DOHH2 (cell line): Measurements from ENCODE around the gene LRP2BP.
"Not testable (repeated sequence)": the region's sequence is repeated elsewhere in the genome, so short reads cannot be mapped to it uniquely, and the experiment has no call there.

ENCODE experiments used
- CTCF ChIP-seq: fragments of 200-600 bp; sonication (generic); IDR thresholded peaks from one replicate; pipeline ENCODE4 v1.5.1; 2014; ENCODE audit warnings: antibody characterized with exemption, mild to moderate bottlenecking, low read depth, low read length; ENCODE audit not compliant: poor library complexity, severe bottlenecking
- EZH2phosphoT487 ChIP-seq: fragments of 200-600 bp; sonication (generic); IDR thresholded peaks from 2 replicates; pipeline ENCODE4 v1.6.1; 2017; ENCODE audit warnings: borderline replicate concordance, mild to moderate bottlenecking, antibody characterized with exemption, low read length, moderate library complexity, mixed read lengths

DNA sequence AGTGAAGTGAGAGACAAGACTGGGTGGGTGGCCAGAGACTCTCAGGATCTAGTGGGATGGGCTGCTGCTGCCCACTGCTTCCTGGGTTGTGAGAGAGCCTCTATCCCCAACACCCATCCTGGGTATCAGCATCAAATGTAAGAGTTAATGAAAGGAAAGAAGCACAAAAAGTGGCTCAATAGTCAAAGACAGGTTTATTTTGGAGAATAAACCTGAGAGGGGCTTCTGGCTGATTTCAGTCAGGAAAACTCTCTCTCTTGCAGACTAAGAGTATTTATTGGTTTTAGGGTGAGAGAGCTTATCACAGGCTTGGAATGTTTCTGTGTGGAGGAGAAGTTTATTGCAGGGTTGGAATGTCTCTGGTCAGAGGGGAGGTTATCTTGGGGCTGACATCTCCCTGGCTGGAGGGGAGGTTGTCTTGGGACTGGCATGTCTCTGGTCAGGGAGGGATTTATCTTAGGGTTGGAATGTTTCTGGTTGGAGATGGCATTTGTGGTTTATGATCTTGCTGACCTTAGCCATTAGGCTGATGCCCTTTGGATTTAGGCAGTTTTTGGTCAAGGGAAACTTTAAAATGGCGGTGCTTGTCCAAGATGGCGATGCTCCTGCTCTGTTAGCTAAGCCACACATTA is 65.7 kb downstream of the LRP2BP start:
- not testable (repeated sequence) for TF ChIP-seq CTCF, EZH2phosphoT487
